ENCODE measurements around the gene ANKIB1. TPM values are rescaled to one million over a fixed set of nuclear protein-coding genes. Genes with fewer than 3 reads are reported as not detected.
"Not testable (repeated sequence)": the region's sequence is repeated elsewhere in the genome, so short reads cannot be mapped to it uniquely, and the experiment has no call there.

Gene ANKIB1
- total RNA-seq, 1 experiment from 2014 or later: 83.8 TPM

DNA sequence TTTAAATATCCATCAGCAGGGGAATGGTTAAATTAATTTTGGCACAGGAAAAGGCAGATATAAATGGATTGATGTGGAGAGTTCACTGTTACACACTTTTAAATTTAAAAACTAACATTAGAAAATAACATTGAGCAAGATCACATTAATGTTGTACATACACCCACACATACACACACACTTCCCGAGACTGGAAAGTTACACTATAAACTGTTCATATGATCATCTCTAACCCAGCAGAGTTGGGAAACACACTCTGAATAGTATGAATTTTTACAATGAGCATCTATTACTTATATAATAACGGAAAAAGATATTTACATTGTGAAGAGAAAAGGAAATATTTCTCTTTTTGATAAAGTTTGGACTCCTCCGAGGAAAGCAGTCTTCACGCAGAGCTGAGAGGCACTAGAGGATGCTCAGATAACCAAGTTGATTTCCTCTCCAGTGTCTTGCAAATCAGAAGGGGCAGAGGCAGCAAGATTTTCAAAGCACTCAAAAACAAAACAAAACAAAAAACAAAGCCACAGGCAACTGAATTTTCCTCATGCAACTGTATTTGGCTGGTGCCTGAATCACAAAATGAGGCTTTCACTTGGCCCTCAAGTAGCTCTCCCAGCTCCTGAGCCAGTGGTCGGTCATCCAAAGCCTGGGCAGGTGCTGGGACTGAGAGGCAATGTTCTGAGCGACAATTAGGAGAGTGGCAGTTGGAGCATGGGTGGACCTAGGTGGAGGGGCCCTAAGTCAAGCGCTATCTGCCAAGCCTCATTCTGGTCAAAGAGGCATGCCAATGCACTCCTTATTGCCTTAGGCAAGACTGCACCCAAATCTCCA, 191.1 kb downstream of the ANKIB1 start:
- Histone ChIP-seq H3K4me3 (ENCODE audit: low read depth in 2 of 2, low read length in 2 of 2) (no peak overlapping the region), H3K27me3 (ENCODE audit: control insufficient read depth, insufficient read depth, low read length) (no peaks in the 10 kb centered on the region; the same call in none of the 2 replicates), H3K4me1 (ENCODE audit: control insufficient read depth, insufficient read depth, low read length) (no peaks in the 10 kb centered on the region), H3K27ac (ENCODE audit: low read length) (no peak overlapping the region), H3K9me3 (ENCODE audit: control insufficient read depth, insufficient read depth, low read depth, low read length) (no peaks in the 10 kb centered on the region), H3K36me3 (ENCODE audit: control insufficient read depth, insufficient read depth, low read length) (no peaks in the 10 kb centered on the region)
- ATAC-seq (no peak), DNase-seq (ENCODE audit: low read depth, low spot score) (no peak)
- ChIA-PET POLR2A (no interaction called here), CTCF (no interaction called here)
- no peak for TF ChIP-seq REST (IDR thresholded peaks at IDR 0.05; ENCODE audit: insufficient read depth in 1 of 2, low read depth in 2 of 2, low read length in 1 of 2)
- no peak for TF ChIP-seq TCF7L2 (IDR thresholded peaks at IDR 0.05; ENCODE audit: low read depth, low read length)
- no peak for TF ChIP-seq POLR2AphosphoS5 (IDR thresholded peaks at IDR 0.05; ENCODE audit: low read depth, low read length)
- TF ChIP-seq SIN3A (IDR thresholded peaks at IDR 0.05; ENCODE audit: borderline replicate concordance, insufficient read depth, low read depth, low read length): no peak
- TF ChIP-seq, protein P1, sequence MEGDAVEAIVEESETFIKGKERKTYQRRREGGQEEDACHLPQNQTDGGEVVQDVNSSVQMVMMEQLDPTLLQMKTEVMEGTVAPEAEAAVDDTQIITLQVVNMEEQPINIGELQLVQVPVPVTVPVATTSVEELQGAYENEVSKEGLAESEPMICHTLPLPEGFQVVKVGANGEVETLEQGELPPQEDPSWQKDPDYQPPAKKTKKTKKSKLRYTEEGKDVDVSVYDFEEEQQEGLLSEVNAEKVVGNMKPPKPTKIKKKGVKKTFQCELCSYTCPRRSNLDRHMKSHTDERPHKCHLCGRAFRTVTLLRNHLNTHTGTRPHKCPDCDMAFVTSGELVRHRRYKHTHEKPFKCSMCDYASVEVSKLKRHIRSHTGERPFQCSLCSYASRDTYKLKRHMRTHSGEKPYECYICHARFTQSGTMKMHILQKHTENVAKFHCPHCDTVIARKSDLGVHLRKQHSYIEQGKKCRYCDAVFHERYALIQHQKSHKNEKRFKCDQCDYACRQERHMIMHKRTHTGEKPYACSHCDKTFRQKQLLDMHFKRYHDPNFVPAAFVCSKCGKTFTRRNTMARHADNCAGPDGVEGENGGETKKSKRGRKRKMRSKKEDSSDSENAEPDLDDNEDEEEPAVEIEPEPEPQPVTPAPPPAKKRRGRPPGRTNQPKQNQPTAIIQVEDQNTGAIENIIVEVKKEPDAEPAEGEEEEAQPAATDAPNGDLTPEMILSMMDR (IDR thresholded peaks at IDR 0.05): no peak
- intact Hi-C loops (cut with micrococcal nuclease; ENCODE audit: unreplicated experiment) (no loop called here), in situ Hi-C loops (cut with HindIII; ENCODE audit: low pct_unique_long_range_greater_than_20kb, low sequenced_read_pairs) (no loop called here)
- BruUV-seq (replicated peaks): no TSS peak

- ChIA-PET CTCF (interaction anchor here (0.6 to 0.8 kb wide), 2 partner anchors 12 to 29 kb away, joined by 3 to 4 read pairs; no protein-coding TSS in a partner anchor), POLR2A (interaction anchor here (0.6 kb wide), 1 partner anchor 99 kb away, joined by 4 read pairs; no protein-coding TSS in a partner anchor)
- intact Hi-C loops (cut with micrococcal nuclease; ENCODE audit: unreplicated experiment): no loop called here
- H3K4me1 ChIP-seq (ENCODE audit: control insufficient read depth, insufficient read depth, low read length): no peaks in the 10 kb centered on the region
- TF ChIP-seq TCF7L2 (IDR thresholded peaks at IDR 0.05; ENCODE audit: low read depth, low read length) (no peak), POLR2AphosphoS5 (IDR thresholded peaks at IDR 0.05; ENCODE audit: low read depth, low read length) (no peak), REST (IDR thresholded peaks at IDR 0.05; ENCODE audit: insufficient read depth in 1 of 2, low read depth in 2 of 2, low read length in 1 of 2) (no peak), SIN3A (IDR thresholded peaks at IDR 0.05; ENCODE audit: borderline replicate concordance, insufficient read depth, low read depth, low read length) (no peak)
- TF ChIP-seq, protein P1 (IDR thresholded peaks at IDR 0.05): no peak
- no peaks in the 10 kb centered on the region for H3K36me3 ChIP-seq (ENCODE audit: control insufficient read depth, insufficient read depth, low read length)
- H3K27ac ChIP-seq (ENCODE audit: low read length): no peak overlapping the region
- H3K4me3 ChIP-seq (ENCODE audit: low read depth in 2 of 2, low read length in 2 of 2): no peak overlapping the region
- no peaks in the 10 kb centered on the region; the same call in none of the 2 replicates for H3K27me3 ChIP-seq (ENCODE audit: control insufficient read depth, insufficient read depth, low read length)
- ATAC-seq (no peak), DNase-seq (ENCODE audit: low read depth, low spot score) (no peak)
- no TSS peak for BruUV-seq (replicated peaks)
- no peaks in the 10 kb centered on the region for H3K9me3 ChIP-seq (ENCODE audit: control insufficient read depth, insufficient read depth, low read depth, low read length)
- in situ Hi-C loops (cut with HindIII; ENCODE audit: low pct_unique_long_range_greater_than_20kb, low sequenced_read_pairs): no loop called here
Observed at GRCh38 chr7:92437956-92438491, 192.2 kb downstream of the ANKIB1 start.

DNA sequence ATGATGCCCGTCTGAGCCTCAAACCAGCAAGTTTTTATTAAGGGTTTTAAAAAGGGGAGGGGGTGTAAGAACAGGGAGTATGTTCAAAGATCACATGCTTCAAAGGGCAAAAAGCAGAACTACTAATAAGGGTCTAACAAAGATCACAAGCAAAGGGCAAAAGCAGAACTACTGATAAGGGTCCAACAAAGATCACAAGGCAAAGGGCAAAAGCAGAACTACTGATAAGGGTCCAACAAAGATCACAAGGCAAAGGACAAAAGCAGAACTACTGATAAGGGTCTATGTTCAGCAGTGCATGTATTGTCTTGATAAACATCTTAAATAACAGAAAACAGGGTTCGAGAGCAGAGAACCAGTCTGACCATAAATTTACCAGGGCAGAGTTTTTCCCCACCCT, 196.9 kb downstream of the ANKIB1 start:
- POLR2A ChIA-PET; H3K27me3 ChIP-seq (ENCODE audit: control insufficient read depth, insufficient read depth, low read length); in situ Hi-C loops (cut with HindIII; ENCODE audit: low pct_unique_long_range_greater_than_20kb, low sequenced_read_pairs); H3K27ac ChIP-seq (ENCODE audit: low read length); H3K4me3 ChIP-seq (ENCODE audit: low read depth in 2 of 2, low read length in 2 of 2); H3K9me3 ChIP-seq (ENCODE audit: control insufficient read depth, insufficient read depth, low read depth, low read length); DNase-seq (ENCODE audit: low read depth, low spot score); CTCF ChIA-PET; H3K36me3 ChIP-seq (ENCODE audit: control insufficient read depth, insufficient read depth, low read length); BruUV-seq (replicated peaks); ATAC-seq; H3K4me1 ChIP-seq (ENCODE audit: control insufficient read depth, insufficient read depth, low read length): not testable (repeated sequence)
- intact Hi-C loops (cut with micrococcal nuclease; ENCODE audit: unreplicated experiment): loop anchor here (10.0 kb wide), 1 partner anchor 308 kb away; the partner anchor contains the start of gene CYP51A1
